ENCODE data around the gene TMEM9.

The TMEM9 gene

DNA sequence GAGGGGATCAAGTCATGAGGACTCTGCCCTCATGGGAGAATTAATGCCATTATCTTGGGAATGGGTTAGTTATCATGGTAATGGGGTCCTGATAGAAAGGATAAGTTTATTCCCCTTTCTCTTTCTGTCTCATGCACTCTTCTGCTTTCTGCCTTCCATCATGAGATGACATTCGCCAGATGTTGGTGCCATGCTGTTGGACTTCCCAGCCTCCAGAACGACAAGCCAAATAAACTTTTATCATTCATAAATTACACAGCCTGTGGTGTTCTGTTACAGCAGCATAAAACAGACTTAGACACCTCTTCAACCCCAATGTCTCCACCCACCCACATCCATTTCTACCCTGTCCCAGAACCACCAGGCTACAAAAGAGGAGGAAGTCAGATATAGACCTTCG is 24.4 kb upstream of the TMEM9 start:
- TF ChIP-seq SETDB1 (IDR thresholded peaks at IDR 0.05; ENCODE audit: insufficient read length, low read length) = peak; percentile 69
- TF ChIP-seq, protein P1, sequence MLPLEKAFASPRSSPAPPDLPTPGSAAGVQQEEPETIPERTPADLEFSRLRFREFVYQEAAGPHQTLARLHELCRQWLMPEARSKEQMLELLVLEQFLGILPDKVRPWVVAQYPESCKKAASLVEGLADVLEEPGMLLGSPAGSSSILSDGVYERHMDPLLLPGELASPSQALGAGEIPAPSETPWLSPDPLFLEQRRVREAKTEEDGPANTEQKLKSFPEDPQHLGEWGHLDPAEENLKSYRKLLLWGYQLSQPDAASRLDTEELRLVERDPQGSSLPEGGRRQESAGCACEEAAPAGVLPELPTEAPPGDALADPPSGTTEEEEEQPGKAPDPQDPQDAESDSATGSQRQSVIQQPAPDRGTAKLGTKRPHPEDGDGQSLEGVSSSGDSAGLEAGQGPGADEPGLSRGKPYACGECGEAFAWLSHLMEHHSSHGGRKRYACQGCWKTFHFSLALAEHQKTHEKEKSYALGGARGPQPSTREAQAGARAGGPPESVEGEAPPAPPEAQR (tag by site-specific recombination; IDR thresholded peaks at IDR 0.05) = no peak
- Histone ChIP-seq H3K4me1 (ENCODE audit: control insufficient read depth, insufficient read depth, low read length) (no peaks in the 10 kb centered on the region), H3K36me3 (ENCODE audit: control insufficient read depth in 2 of 2, insufficient read depth in 1 of 2, low read length in 2 of 2) (no peaks in the 10 kb centered on the region), H3K4me3 (ENCODE audit: low read depth, low read length) (no peak overlapping the region), H3K9me3 (ENCODE audit: control insufficient read depth, insufficient read depth, low read depth, low read length) (no peaks in the 10 kb centered on the region), H3K27ac (ENCODE audit: extremely low read depth, low read depth, low read length) (no peak overlapping the region)
- ChIA-PET CTCF (no interaction called here), POLR2A (no interaction called here)

DNA sequence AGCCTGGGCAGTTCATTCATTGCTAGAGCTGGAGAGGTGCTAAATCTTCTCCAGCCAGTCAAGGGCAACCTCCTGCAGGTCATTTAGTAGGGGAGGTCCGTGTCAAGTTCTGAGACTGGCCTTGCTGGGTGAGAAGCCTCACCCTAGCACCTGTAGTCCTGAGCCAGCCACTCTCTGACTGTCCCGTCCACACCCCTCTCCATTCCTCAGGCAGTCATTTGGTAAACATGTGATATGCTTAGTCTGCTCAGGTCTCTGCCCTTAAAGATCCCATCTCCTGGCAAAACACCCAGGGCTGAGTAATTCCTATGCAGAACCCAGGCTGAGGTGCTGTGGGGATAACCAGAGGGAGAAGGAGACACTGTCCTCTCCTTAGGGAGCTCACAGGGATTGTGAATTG is 22.7 kb upstream of the TMEM9 start:
- Histone ChIP-seq H3K4me1 (ENCODE audit: control insufficient read depth, insufficient read depth, low read length) (no peaks in the 10 kb centered on the region), H3K4me3 (ENCODE audit: low read depth, low read length) (no peak overlapping the region), H3K9me3 (ENCODE audit: control insufficient read depth, insufficient read depth, low read depth, low read length) (no peaks in the 10 kb centered on the region), H3K36me3 (ENCODE audit: control insufficient read depth in 2 of 2, insufficient read depth in 1 of 2, low read length in 2 of 2) (no peaks in the 10 kb centered on the region), H3K27ac (ENCODE audit: extremely low read depth, low read depth, low read length) (no peak overlapping the region)
- ChIA-PET POLR2A (no interaction called here), CTCF (interaction anchor here (0.7 to 0.9 kb wide), 2 partner anchors 10 to 14 kb away, joined by 3 to 6 read pairs; partner anchors contain the start of gene IGFN1)
- TF ChIP-seq KLF8 (tag by site-specific recombination; IDR thresholded peaks at IDR 0.05) (no peak), HOXA7 (CRISPR knock-in tag; IDR thresholded peaks at IDR 0.05; ENCODE audit: borderline replicate concordance) (no peak), ZNF776 (tag by site-specific recombination; IDR thresholded peaks at IDR 0.05; ENCODE audit: borderline replicate concordance) (no peak)
- TF ChIP-seq, protein P2, sequence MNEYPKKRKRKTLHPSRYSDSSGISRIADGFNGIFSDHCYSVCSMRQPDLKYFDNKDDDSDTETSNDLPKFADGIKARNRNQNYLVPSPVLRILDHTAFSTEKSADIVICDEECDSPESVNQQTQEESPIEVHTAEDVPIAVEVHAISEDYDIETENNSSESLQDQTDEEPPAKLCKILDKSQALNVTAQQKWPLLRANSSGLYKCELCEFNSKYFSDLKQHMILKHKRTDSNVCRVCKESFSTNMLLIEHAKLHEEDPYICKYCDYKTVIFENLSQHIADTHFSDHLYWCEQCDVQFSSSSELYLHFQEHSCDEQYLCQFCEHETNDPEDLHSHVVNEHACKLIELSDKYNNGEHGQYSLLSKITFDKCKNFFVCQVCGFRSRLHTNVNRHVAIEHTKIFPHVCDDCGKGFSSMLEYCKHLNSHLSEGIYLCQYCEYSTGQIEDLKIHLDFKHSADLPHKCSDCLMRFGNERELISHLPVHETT (tag by site-specific recombination; IDR thresholded peaks at IDR 0.05) = no peak

DNA sequence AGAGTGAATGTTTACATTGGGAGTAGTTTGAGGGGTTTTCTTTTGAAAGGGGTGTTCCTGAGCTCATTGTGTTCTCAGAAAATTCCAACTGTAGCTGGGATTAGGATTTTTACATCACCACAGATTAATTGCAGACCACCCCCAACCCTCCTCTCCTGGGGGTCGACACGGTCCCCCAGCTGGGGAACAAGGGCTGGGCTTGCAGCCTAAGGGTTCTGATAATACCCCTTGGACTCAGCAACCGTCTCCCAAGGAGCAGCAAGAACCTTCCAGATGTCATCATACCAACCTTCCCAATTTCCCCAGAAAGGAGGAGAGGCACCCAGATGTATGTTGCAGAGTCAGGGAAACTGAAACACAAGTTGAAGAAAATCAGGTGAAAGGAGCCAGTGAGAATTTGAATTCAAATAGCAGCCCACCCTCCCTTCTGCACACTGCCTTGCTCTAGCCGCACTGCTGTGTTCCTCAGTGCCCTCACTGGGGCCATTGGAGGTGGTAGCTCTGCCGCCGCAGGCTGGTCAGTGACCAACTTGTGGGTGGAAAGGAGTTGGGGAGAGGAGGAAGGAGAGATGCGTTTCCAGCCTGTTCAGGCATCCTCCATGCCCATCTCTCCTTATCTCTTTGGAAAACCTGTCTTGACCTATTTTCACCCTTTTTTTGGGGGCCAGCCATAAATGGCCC is 21.7 kb upstream of the TMEM9 start:
- ChIA-PET POLR2A (no interaction called here), CTCF (interaction anchor here (0.7 to 1.9 kb wide), 3 partner anchors 10 to 15 kb away, joined by 3 to 6 read pairs (median 5); partner anchors contain the start of gene IGFN1)
- Histone ChIP-seq H3K9me3 (ENCODE audit: control insufficient read depth, insufficient read depth, low read depth, low read length) (no peaks in the 10 kb centered on the region), H3K4me1 (ENCODE audit: control insufficient read depth, insufficient read depth, low read length) (no peaks in the 10 kb centered on the region), H3K36me3 (ENCODE audit: control insufficient read depth in 2 of 2, insufficient read depth in 1 of 2, low read length in 2 of 2) (no peaks in the 10 kb centered on the region), H3K27ac (ENCODE audit: extremely low read depth, low read depth, low read length) (no peak overlapping the region), H3K4me3 (ENCODE audit: low read depth, low read length) (no peak overlapping the region)
- TF ChIP-seq ZNF248 (tag by site-specific recombination; IDR thresholded peaks at IDR 0.05) (no peak), GLIS1 (tag by site-specific recombination; IDR thresholded peaks at IDR 0.05) (peak; percentile 61)

DNA sequence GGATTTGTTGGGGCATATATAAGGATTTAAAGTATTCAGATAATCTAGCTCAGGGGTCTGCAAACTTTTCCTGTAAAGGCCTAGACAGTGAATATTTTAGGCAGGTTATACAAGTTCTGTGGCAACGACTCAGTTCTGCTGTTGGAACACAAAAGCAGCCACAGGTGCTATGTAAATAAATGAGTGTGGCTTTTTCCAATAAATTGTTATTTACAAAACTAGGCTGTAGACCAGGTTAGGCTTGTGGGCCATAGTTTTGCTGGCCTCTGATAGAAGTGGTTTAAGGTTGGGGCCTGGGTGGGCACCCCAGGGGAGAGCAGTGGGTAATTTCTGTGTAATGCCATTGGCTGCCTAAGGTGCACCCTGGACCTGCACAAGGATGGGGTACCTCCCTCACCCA is 19.5 kb upstream of the TMEM9 start:
- ChIA-PET POLR2A (no interaction called here), CTCF (interaction anchor here (1.1 to 1.5 kb wide), 2 partner anchors 13 to 49 kb away, joined by 3 to 5 read pairs; no protein-coding TSS in a partner anchor)
- no peaks in the 10 kb centered on the region for H3K4me1 ChIP-seq (ENCODE audit: control insufficient read depth, insufficient read depth, low read length)
- H3K27ac ChIP-seq (ENCODE audit: extremely low read depth, low read depth, low read length) = no peak overlapping the region
- H3K4me3 ChIP-seq (ENCODE audit: low read depth, low read length) = no peak overlapping the region
- H3K9me3 ChIP-seq (ENCODE audit: control insufficient read depth, insufficient read depth, low read depth, low read length) = no peaks in the 10 kb centered on the region
- TF ChIP-seq ZNF623 (tag by site-specific recombination; IDR thresholded peaks at IDR 0.05) = no peak
- TF ChIP-seq ZNF174 (tag by site-specific recombination; IDR thresholded peaks at IDR 0.05) = no peak
- no peak for TF ChIP-seq SCRT1 (tag by site-specific recombination; IDR thresholded peaks at IDR 0.05; ENCODE audit: borderline replicate concordance)
- TF ChIP-seq ZNF791 (tag by site-specific recombination; IDR thresholded peaks at IDR 0.05) = no peak
- TF ChIP-seq, protein P3, sequence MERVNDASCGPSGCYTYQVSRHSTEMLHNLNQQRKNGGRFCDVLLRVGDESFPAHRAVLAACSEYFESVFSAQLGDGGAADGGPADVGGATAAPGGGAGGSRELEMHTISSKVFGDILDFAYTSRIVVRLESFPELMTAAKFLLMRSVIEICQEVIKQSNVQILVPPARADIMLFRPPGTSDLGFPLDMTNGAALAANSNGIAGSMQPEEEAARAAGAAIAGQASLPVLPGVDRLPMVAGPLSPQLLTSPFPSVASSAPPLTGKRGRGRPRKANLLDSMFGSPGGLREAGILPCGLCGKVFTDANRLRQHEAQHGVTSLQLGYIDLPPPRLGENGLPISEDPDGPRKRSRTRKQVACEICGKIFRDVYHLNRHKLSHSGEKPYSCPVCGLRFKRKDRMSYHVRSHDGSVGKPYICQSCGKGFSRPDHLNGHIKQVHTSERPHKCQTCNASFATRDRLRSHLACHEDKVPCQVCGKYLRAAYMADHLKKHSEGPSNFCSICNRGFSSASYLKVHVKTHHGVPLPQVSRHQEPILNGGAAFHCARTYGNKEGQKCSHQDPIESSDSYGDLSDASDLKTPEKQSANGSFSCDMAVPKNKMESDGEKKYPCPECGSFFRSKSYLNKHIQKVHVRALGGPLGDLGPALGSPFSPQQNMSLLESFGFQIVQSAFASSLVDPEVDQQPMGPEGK (tag by site-specific recombination; IDR thresholded peaks at IDR 0.05) = no peak
- no peak for TF ChIP-seq ZNF274 (IDR thresholded peaks at IDR 0.05; ENCODE audit: low read length)
- no peak for TF ChIP-seq ZNF274 (tag by site-specific recombination; IDR thresholded peaks at IDR 0.05; ENCODE audit: borderline replicate concordance)
- TF ChIP-seq ZBTB8A (tag by site-specific recombination; IDR thresholded peaks at IDR 0.05) = no peak
- TF ChIP-seq ZBTB21 (tag by site-specific recombination; IDR thresholded peaks at IDR 0.05) = no peak
- no peak for TF ChIP-seq OVOL3 (tag by site-specific recombination; IDR thresholded peaks at IDR 0.05)
- no peak for TF ChIP-seq HOXA7 (CRISPR knock-in tag; IDR thresholded peaks at IDR 0.05; ENCODE audit: borderline replicate concordance)
- TF ChIP-seq ZNF600 (tag by site-specific recombination; IDR thresholded peaks at IDR 0.05) = no peak
- H3K36me3 ChIP-seq (ENCODE audit: control insufficient read depth in 2 of 2, insufficient read depth in 1 of 2, low read length in 2 of 2) = no peaks in the 10 kb centered on the region

All from HEK293 (cell line).